GM19043 (cell line): ENCODE measurements around the gene RPA1.
"Not testable (repeated sequence)": the region's sequence is repeated elsewhere in the genome, so short reads cannot be mapped to it uniquely, and the experiment has no call there.

Experiments
- ATAC-seq: cut with Tn5 transposase; IDR thresholded peaks from one replicate; pipeline ENCODE4 v1.9.1; 2021; ENCODE audit warnings: low read depth; ENCODE audit not compliant: unreplicated experiment

Gene RPA1

DNA sequence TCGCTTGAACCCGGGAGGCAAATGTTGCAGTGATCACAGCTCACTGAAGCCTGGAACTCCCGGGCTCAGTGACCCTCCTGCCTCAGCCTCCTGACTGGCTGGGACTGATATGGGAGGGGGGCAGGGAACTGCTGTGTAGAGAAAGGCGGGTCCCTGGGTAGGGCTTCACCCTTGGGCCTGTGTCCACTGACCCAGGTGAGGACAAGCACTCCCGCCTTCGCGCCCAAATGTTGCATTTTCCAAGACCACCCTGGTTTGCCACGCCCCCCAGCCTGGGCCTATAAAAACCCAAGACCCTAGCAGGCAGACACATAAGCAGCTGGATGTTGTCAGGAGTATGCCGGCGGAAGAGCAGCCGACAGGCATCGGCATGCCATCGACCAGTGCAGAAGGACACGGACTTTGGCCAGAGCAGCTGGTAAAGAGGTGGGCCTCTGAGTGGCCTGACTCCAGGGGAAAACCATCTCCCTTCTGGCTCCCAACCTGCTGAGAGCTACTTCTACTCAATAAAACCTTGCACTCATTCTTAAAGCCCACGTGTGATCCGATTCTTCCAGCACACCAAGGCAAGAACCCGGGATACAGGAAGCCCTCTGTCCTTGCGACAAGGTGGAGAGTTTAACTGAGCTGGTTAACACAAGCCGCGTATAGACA is 19.2 kb upstream of the RPA1 start:
- no peak for ATAC-seq

DNA sequence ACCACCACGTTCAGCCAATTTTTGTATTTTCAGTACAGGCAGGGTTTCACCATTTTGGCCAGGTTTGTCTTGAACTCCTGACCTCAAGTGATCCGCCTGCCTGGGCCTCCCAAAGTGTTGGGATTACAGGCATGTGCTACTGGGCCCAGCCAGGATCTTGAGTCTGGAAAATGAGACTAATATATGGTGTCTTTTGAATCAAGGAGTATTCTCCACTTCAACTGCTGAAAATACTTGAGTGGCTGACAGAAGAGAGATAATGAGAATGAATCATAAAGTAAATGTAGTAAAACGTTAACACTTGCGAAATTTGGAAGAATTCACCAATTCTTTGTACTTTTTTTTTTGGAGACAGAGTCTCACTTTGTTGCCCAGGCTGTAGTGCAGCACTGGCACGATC is 16.7 kb upstream of the RPA1 start:
- no peak for ATAC-seq

DNA sequence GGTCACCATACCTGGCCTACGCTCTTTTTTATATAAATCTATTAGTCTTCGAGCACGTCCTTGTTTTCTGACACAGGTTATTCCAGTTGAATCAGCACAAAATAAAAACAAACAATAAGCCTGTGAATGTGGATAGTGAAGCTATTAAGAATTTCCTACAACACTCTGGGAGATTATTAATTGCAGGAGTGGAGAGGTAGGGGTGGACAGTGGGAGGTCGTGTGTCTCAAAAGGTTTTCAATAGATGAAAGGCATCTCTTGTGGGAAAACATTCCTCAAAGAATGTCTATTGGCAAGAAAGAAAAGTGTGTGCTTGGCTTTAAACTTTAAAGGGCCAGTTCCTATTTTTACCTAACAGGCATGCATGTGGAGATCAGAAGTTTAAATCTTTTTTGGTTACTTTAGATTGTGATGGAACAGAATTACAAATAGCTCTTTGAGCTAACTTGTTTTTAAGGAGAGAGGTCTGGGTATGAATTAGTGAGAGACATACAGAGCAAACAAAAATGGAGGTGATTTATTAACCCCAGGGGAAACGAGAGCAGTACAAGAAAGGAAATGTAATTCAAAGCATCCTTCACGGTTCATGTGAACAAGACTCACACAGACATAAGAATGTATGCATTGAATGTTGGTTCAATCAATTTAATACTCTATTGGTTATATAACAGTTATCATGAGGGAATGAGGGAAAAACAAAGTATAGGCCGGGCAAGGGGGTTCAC is 9.1 kb upstream of the RPA1 start:
- ATAC-seq: no peak

DNA sequence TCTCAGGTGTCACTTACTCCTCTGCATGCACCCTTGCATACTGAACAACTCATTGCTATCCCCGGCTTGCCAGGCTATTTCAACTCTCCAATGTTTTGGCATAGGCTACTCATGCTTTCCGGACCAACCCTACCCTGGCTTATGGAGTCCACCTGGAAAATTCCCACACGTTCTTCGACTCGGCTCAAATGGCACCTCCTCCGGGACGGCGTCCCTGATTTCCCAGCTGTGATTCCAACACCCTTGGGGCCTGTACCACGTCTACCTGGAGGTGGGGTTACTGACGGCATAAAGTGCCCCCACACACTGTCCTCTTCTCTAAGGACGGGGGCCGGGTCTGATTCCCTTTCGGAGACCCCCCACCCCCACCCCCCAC is 601 bp upstream of the RPA1 start:
- ATAC-seq: no peak

DNA sequence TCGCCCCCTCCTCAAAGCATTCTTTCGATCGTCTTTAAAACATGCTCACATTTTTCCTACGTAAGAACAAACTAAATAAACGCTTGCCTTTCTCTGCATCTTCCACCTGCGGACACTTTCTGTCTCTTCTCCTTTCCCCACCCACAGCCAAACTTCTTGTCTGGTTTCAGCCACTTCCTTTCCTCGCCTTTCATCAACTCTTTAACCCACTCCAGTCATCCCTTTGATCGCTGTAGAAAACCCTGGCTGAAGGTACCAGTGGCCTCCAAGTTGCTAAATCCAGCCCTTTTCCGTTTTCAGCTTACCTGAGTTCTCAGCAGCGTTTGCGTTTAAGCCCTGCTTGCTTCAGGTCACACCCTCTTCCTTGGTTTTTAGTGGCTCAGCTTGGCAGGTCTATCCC is 483 bp downstream of the RPA1 start:
- ATAC-seq: no peak

DNA sequence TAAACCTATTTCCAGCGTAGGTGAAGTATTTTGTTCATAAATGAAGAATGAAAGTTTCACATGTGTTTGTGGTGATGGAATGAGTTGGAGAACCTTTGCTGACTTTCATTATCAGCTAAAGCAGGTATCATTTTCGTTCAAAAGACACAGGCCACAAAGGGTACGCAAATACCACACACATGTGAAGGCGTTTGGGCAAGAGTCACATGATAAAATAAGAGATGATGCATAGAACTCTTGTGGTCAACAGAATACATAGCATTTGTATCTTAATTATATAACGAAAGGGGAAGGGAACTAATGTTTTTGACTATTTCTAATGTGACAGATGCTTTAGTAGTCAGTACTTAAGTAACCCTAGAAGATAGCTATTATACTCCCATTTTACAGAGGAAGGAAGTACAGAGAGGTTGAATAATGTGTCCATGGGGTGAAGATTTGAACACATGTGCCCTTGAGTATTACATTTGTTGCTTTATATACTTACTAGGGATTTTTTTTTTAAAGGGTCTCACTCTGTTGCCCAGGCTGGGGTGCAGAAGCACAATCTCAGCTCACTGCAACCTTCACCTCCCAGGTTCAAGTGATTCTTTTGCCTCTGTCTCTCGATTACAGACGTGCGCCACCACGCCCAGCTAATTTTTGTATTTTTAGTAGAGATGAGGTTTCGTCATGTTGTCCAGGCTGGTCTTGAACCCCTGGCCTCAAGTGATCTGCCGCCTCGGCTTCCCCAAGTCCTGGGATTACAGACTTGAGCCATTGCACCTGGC is 4.8 kb downstream of the RPA1 start:
- peak; percentile 67 for ATAC-seq

DNA sequence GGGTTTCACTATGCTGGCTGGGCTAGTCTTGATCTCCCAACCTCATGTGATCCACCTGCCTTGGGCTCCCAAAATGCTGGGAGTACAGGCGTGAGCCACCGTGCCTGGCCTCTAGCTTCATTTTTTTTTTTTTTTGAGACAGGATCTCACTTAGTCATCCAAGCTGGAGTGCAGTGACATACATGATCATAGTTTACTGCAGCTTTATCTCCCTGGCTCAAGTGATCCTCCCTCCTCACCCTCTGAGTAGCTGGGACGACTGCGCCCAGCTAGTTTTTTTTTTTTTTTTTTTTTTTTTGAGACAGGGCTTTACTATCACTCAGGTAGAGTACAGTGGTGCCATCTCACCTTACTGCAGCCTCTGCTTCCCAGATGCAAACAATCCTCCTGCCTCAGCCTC is 9.7 kb downstream of the RPA1 start:
- no peak for ATAC-seq

DNA sequence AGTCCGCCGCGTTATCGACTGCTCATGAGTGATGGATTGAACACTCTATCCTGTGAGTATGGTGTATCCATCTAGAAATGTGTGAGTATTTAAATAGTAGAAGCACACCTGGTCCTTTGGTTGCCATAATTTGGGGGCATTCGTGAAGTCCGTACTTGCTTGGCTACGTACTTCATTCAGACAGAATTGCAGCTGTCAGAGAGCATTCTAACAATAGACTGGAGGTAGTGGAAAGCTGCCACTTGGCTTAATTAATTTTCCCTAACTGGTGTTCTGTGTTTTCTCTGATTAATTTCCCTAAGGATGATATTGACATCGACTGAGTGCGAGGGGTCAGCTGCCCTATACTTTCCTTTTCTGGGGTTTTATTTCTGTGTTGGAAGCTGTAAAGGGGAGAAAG is 14.1 kb downstream of the RPA1 start:
- ATAC-seq: no peak

DNA sequence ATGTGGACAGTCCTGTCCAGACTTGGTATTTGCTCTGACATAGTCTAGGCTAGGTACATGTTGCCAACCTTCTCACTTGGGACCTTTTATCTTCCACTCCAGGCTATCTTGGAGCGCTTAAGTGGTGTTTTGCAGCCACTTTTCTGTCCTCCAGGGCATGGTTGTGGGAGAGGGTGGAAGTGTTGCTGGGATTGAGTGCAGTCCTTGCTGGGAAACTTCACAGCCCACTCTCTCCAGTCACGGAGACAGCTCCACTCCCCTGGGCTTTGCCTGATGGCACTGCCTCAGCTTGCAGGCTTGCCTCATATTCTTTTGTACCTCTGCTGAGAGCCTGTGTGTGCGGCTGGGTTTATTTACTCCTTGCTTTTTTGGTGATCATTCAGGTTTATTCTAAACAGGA is 17.4 kb downstream of the RPA1 start:
- ATAC-seq: no peak

DNA sequence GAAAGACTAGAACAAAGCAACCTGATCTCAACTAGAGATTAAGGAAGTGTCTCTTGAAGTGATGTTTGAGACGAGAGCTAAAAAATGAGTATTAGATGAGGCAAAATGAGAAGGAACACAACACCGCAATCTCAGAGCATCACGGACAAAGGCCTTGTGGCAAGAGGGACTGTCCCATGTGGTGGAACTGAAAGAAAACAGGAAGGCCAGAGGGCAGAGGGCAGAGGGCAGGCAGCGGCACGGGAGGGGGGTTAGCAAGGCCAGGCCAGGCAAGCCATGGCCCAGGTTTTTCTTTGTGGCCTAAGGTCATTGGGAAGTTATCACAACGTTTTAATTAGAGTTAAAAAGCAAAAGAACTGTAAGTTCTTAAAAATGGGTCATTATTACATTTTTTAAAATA is 22.5 kb downstream of the RPA1 start:
- ATAC-seq: no peak

DNA sequence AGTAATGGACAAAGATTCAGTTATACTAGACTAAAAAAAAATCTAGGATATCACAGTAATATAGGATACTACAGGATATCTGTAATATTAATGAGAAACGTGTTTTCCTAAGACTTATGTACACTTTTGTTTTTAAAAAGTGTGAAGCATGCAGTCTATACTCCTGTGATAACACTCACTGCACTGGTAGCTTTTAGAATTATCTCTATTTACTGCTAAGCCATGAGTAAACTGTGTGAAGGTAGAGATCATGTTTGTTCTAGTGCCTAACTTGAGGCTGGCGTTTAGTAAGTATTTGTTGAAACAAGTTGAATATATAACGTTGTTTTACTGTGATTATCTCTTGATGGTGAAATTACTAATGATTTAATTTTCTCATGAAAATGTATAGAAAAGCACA is 23.9 kb downstream of the RPA1 start:
- ATAC-seq: no peak

DNA sequence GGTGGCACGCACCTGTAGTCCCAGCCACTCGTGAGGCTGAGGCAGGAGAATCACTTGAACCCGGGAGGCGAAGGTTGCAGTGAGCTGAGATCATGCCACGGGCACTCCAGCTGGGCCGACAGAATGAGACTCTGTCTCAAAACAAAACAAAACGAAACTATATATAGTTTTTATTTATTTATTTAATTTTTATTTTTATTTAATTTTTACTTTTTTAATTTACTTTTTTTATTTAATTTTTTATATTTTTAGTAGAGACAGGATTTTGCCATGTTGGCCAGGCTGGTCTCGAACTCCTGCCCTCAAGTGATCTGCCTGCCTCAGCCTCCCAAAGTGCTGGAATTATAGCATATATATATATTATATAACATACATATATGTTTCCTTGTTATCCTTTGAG is 26.7 kb downstream of the RPA1 start:
- ATAC-seq: not testable (repeated sequence)

DNA sequence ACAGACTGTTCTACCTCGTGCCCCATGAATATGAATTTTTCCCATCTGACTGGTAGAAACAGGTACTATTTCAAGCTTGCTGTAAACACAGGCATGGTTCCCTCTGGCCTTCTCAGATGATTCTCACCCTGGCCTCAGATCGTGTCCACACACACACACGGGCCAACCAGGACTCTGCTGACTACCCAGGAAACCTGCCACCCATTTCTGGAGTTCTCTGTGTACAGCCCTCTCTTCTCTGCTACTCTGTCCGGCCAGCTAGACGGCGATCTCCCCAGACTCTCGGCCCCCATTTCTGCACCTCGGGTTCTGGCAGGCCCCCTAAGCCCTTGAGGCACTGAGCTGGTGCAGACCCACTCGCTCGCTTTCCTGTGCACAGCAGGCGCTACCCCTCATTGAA is 31.2 kb downstream of the RPA1 start:
- no peak for ATAC-seq

DNA sequence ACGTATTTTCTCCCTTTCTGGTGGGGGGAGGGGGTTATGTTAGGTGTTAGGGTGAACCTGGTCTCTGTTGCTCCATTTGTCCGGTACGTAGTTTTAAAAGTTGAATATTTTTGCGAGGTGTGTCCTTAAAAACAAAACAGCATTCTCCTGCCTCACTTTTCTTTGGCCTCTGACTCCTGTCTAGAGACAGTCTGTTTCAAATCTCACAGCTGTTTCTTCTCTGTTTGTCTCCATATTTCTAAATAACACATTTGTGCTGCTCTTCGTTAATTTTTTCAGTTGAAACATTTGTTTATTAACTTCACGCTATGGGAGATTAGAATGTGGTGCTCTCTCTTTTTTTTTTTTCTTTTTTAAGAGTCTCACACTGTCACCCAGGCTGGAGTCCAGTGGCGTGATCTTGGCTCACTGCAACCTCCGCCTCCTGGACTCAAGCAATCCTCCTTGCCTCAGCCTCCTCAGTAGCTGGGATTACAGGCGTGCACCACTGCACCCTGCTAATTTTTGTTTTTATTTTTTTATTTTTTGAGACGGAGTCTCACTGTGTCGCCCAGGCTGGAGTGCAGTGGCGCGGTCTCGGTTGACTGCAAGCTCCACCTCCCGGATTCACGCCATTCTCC is 31.7 kb downstream of the RPA1 start:
- no peak for ATAC-seq

DNA sequence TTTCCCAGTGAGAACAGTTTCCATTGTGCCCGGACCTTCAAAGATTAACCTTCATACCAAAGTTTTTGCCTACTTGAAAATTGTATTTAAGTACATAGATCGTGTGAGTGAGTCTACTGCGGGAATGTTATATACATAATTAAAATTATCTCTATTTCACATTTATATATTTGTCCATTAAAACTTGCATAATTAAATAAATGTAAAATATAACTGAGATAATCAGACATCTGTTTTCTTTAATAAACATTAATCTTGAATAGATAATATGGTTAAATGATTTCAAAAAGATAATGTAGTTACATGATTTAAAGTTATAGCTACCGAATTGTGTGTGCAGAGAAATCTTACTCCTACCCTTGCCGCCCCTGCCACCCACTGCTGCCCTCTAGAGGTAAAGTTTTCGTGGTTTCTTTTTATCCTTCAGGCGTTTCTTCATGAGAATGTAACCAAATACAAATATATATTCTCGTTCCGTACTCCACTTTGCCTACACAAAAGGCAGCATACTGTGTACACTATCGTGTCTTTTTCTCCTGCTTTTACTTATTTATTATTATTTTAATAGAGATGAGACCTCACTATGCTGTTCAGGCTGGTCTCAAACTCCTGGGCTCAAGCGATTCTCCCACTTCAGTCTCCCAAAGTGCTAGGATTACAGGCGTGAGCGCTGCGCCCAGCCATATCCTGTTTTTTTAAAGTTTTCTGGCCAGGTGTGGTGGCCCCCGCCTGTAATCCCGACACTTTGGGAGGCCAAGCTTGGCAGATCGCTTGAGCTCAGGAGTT is 35.6 kb downstream of the RPA1 start:
- no peak for ATAC-seq

DNA sequence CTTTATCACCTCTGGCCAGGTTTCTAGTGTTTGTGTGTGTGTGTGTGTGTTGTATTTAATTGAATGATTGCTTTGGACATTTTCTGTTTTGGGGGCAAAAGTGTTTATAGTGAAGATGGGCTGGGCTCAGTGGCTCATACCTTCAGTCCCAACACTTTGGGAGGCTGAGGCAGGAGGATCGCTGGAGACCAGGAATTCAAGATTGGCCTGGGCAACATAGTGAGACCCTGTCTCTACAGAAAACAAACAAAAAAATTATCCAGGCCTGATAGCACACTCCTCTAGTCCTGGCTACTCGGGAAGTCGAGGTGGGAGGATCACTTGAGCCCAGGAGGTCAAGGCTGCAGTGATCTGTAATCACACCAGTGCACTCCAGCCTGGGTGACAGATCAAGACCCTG is 37.5 kb downstream of the RPA1 start:
- ATAC-seq: no peak

DNA sequence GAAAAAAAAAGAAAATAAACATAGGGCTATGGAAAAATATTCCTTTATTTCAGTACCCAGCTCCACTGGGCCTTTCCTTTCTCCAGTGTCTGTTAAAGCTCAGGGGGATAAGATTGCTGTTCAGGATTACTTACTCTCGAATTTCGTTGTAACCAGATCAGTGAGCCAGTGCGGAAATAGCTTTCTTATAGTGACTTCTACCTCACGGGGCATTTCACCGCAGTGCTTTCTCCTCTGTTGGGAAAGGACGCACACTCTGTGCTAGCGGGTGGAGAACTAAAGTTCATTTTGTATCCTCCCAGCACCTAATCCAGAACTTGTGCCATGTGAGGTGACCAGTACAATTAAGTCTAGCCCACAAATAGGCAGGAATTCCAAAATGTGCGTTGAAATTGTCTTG is 38.3 kb downstream of the RPA1 start:
- ATAC-seq: no peak

DNA sequence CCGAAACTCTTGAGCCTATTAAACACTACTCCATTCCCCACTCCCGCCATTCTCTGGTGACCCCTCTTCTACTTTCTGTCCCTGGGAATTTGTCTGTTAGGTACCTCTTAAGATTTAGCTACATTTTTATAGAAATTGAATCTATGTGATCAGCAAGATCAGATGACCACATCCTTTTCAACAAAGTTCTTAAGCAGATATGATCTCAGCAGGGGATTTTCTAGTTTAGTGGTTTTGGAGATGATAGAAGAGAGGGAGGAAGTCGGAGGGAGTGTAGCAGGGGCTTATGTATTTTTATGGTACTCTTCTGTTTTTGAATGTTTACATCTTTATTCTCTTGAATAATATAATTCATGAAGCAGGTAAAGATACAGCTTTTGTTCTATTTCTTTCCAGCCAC is 40.8 kb downstream of the RPA1 start:
- no peak for ATAC-seq

DNA sequence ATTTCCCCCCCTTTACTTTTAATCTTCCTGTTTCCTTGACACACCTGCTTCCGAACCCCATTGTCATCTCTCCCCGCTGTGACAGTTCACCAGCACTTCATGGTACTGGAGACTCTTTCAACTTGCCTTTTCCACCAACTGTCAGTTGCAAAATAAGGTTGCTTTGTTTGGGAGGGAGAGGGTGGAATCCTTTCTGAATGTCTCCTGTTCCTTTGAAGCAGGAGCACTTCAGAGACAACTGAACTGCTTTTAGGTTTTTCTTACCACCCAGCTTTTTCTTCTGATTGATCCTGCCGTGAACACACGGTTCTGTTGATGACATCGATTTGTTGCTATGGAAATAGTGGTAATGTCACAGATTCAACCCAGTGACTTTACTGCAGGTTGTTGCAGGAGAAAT is 42.0 kb downstream of the RPA1 start:
- ATAC-seq: no peak

DNA sequence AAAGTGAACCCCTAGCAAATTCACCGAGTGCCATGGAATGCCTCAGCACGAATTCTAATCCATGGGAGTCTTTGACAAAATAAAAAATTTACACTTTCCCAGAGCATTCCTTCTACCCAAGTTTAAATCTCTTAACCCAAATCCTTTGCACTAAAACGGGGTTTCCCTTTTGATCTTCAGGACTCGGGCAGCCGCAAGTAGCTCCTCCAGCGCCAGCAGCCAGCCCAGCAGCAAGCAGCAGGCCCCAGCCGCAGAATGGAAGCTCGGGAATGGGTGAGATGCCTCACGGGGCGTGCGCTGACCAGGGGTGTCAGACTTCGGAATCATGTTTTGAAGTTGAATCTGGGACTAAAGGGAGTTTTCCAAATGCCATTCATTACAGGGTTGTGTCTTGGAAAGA is 42.4 kb downstream of the RPA1 start:
- ATAC-seq: no peak

DNA sequence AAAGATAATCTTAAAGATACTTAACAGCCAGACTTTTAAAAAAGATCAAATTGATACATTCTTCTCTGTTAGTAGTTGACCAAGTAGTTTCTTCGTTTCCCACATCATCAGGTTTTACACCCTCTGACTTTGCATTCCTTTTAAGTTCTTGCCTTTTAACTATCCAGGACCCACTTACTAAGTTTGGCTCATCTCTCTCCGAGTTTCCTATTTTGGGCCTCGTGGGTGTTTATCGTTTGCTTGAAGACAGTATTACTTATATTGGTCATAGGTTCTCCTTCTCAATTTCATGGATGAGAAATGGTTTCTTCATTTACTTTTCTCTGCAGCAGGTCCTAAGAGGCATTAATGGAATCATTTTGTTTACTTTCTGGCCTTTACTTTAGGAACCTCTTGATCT is 43.2 kb downstream of the RPA1 start:
- no peak for ATAC-seq
